Measurements from ENCODE around the gene UBA7. TPM values are rescaled to one million over a fixed set of nuclear protein-coding genes. Genes with fewer than 3 reads are reported as not detected.

Gene UBA7
- total and polyA plus RNA-seq, 7 donors = 3.3 to 10.4 (median 4.9) TPM

GRCh38 chr3:49841126-49841696, 27.5 kb upstream of the UBA7 start:
- no peaks in the 10 kb centered on the region for H3K36me3 ChIP-seq (ENCODE audit: insufficient read depth in 1 of 2, low read depth in 1 of 2)
- H3K9me3 ChIP-seq = no peaks in the 10 kb centered on the region
- ATAC-seq (peak in 1 of 4 donors; percentile 11), DNase-seq (no peak)
- H3K27ac ChIP-seq = no peak overlapping the region
- peak; percentile 18 for TF ChIP-seq CTCF (IDR thresholded peaks at IDR 0.05)
- H3K27me3 ChIP-seq (ENCODE audit: insufficient read depth in 3 of 3, low read length in 2 of 3) = no peaks in the 10 kb centered on the region
- H3K4me3 ChIP-seq = no peak overlapping the region
- intact Hi-C loops (cut with DNase I) = loop anchor here in 1 of 2 donors (5.0 kb wide), 1 partner anchor 124 kb away; the partner anchor contains the start of gene AMIGO3
- peaks cover 14% of the 10 kb centered on the region for H3K4me1 ChIP-seq

- no peaks in the 10 kb centered on the region for H3K36me3 ChIP-seq (ENCODE audit: insufficient read depth in 1 of 2, low read depth in 1 of 2)
- H3K27ac ChIP-seq = no peak overlapping the region
- no peak for TF ChIP-seq CTCF (IDR thresholded peaks at IDR 0.05)
- intact Hi-C loops (cut with DNase I) = loop anchor here in 1 of 2 donors (5.0 kb wide), 1 partner anchor 123 kb away; the partner anchor contains the start of gene AMIGO3
- WGBS, 3 donors = 27 to 58% (median 48%) methylated on average over 2 of the region's 2 CpGs
- no peak overlapping the region for H3K4me3 ChIP-seq
- peaks cover 14% of the 10 kb centered on the region for H3K4me1 ChIP-seq
- no peaks in the 10 kb centered on the region for H3K27me3 ChIP-seq (ENCODE audit: insufficient read depth in 3 of 3, low read length in 2 of 3)
- DNase-seq (no peak), ATAC-seq (peak in 1 of 4 donors; percentile 42)
- H3K9me3 ChIP-seq = no peaks in the 10 kb centered on the region
Observed at GRCh38 chr3:49840388-49840787, 26.6 kb upstream of the UBA7 start.

- Histone ChIP-seq H3K9me3 (no peaks in the 10 kb centered on the region), H3K4me1 (peaks cover 14% of the 10 kb centered on the region), H3K4me3 (no peak overlapping the region), H3K27ac (no peak overlapping the region), H3K36me3 (ENCODE audit: insufficient read depth in 1 of 2, low read depth in 1 of 2) (no peaks in the 10 kb centered on the region), H3K27me3 (ENCODE audit: insufficient read depth in 3 of 3, low read length in 2 of 3) (no peaks in the 10 kb centered on the region)
- peak; percentile 92 for TF ChIP-seq CTCF (IDR thresholded peaks at IDR 0.05)
- 31 to 39% (median 37%) methylated on average over 6 of the region's 6 CpGs for WGBS, 3 donors
- intact Hi-C loops (cut with DNase I) = loop anchor here (1.0 kb wide), 2 partner anchors 37 to 136 kb away; no protein-coding TSS in a partner anchor
- ATAC-seq (peak; percentile 79 to 98 (median 92)), DNase-seq (peak; percentile 75 to 90)
Observed at GRCh38 chr3:49839193-49839809, 25.5 kb upstream of the UBA7 start.

- WGBS, 3 donors = 77 to 91% (median 85%) methylated on average over 3 of the region's 3 CpGs
- Histone ChIP-seq H3K36me3 (ENCODE audit: insufficient read depth in 1 of 2, low read depth in 1 of 2) (no peaks in the 10 kb centered on the region), H3K27ac (no peak overlapping the region), H3K4me1 (no peaks in the 10 kb centered on the region), H3K27me3 (ENCODE audit: insufficient read depth in 3 of 3, low read length in 2 of 3) (no peaks in the 10 kb centered on the region), H3K4me3 (no peak overlapping the region), H3K9me3 (no peaks in the 10 kb centered on the region)
- intact Hi-C loops (cut with DNase I) = no loop called here
- no peak for TF ChIP-seq CTCF (IDR thresholded peaks at IDR 0.05)
- no peak for ATAC-seq
- no peak for DNase-seq
Observed at GRCh38 chr3:49831341-49831740, 17.6 kb upstream of the UBA7 start.

All from psoas muscle (tissue), 8 donors.